GM12892 (cell line): ENCODE results near the gene PLA2G2D.

Source experiments
- POLR2A ChIP-seq: IDR thresholded peaks from 2 replicates; pipeline ENCODE4 v1.6.1; 2011; ENCODE audit warnings: low read depth, low read length, control low read depth
- POLR2AphosphoS5 ChIP-seq: IDR thresholded peaks from 2 replicates; pipeline ENCODE4 v1.6.1; 2011; ENCODE audit warnings: low read depth, low read length, control low read depth
- TAF1 ChIP-seq: IDR thresholded peaks from 2 replicates; pipeline ENCODE4 v1.6.1; 2011; ENCODE audit warnings: low read depth, mild to moderate bottlenecking, control low read depth, low read length, borderline replicate concordance

GRCh38 chr1:20141466-20141865 is 22.1 kb upstream of the PLA2G2D start:
- TF ChIP-seq POLR2A = no peak
- TF ChIP-seq TAF1 = no peak
- TF ChIP-seq POLR2AphosphoS5 = no peak
